HEK293 (cell line): ENCODE measurements around the gene CACNA1C.
A peak's percentile ranks its signal among the peaks of the same experiment; 100 is the strongest.

ENCODE experiments used
- CTCF ChIA-PET: fragments of 350-600 bp; formaldehyde crosslinking; extraction: SDS; loops from one replicate; lab custom pipeline; 2021; ENCODE audit warnings: antibody characterized with exemption; lab: Yijun Ruan, JAX
- POLR2A ChIA-PET: fragments of 300-600 bp; formaldehyde crosslinking; extraction: SDS; loops from one replicate; lab custom pipeline; 2020; ENCODE audit warnings: antibody characterized with exemption, inconsistent platforms; lab: Yijun Ruan, JAX
- H3K27ac ChIP-seq: fragments of 200-500 bp; sonication (Bioruptor generic); 2 replicates; pipeline ENCODE4 v1.5.1; 2014; ENCODE audit warnings: low read depth, low read length, control low read depth, inconsistent platforms; ENCODE audit errors: extremely low read depth
- H3K36me3 ChIP-seq, 2 experiments: fragments of 200-500 bp in 1 of 2; sonication (Bioruptor generic) in 1 of 2; 1 replicate in 1 of 2; 2 replicates in 1 of 2; pipeline ENCODE4 v1.5.1; 2014 to 2017; ENCODE audit warnings: inconsistent platforms in 2 of 2, low read length in 2 of 2; ENCODE audit not compliant: control insufficient read depth in 2 of 2, insufficient read depth in 1 of 2
- H3K4me1 ChIP-seq: fragments of 200-500 bp; sonication (Bioruptor generic); 2 replicates; pipeline ENCODE4 v1.5.1; 2014; ENCODE audit warnings: mild to moderate bottlenecking, low read length, inconsistent platforms; ENCODE audit not compliant: control insufficient read depth, insufficient read depth
- H3K4me3 ChIP-seq: 2 replicates; pipeline ENCODE4 v1.5.1; 2011; ENCODE audit warnings: low read depth, mild to moderate bottlenecking, control low read depth, low read length, moderate library complexity
- H3K9me3 ChIP-seq: fragments of 200-500 bp; sonication (Bioruptor generic); 2 replicates; pipeline ENCODE4 v1.5.1; 2014; ENCODE audit warnings: low read depth, low read length, inconsistent platforms; ENCODE audit not compliant: control insufficient read depth, insufficient read depth
- CTCF ChIP-seq: fragments of 450-650 bp; formaldehyde crosslinking; IDR thresholded peaks from 2 replicates; pipeline ENCODE4 v1.5.1; 2016; ENCODE audit warnings: missing biosample characterization, missing genetic modification characterization
- EGR2 ChIP-seq: fragments of 450-650 bp; formaldehyde crosslinking; IDR thresholded peaks from 2 replicates; pipeline ENCODE4 v1.5.1; 2016; ENCODE audit warnings: low read depth, missing biosample characterization, missing genetic modification characterization
- FEZF1 ChIP-seq: fragments of 450-650 bp; formaldehyde crosslinking; IDR thresholded peaks from 2 replicates; pipeline ENCODE4 v1.5.1; 2016; ENCODE audit warnings: missing biosample characterization, missing genetic modification characterization
- KLF1 ChIP-seq: fragments of 450-650 bp; formaldehyde crosslinking; IDR thresholded peaks from 2 replicates; pipeline ENCODE4 v1.5.1; 2016; ENCODE audit warnings: missing biosample characterization, missing genetic modification characterization
- KLF10 ChIP-seq: fragments of 450-650 bp; IDR thresholded peaks from 2 replicates; pipeline ENCODE4 v1.5.1; 2018; ENCODE audit warnings: missing biosample characterization, mild to moderate bottlenecking, missing genetic modification characterization
- KLF16 ChIP-seq: fragments of 450-650 bp; formaldehyde crosslinking; IDR thresholded peaks from 2 replicates; pipeline ENCODE4 v1.5.1; 2017; ENCODE audit warnings: missing biosample characterization, missing genetic modification characterization
- OSR2 ChIP-seq: fragments of 450-650 bp; formaldehyde crosslinking; IDR thresholded peaks from 2 replicates; pipeline ENCODE4 v1.5.1; 2016; ENCODE audit warnings: missing biosample characterization, missing genetic modification characterization
- PRDM1 ChIP-seq: fragments of 450-650 bp; formaldehyde crosslinking; IDR thresholded peaks from 2 replicates; pipeline ENCODE4; 2016; ENCODE audit warnings: missing biosample characterization, missing genetic modification characterization
- PRDM2 ChIP-seq: fragments of 450-650 bp; formaldehyde crosslinking; IDR thresholded peaks from 2 replicates; pipeline ENCODE4 v1.5.1; 2016; ENCODE audit warnings: missing biosample characterization, missing genetic modification characterization, borderline replicate concordance
- SCRT1 ChIP-seq: fragments of 450-650 bp; formaldehyde crosslinking; IDR thresholded peaks from 2 replicates; pipeline ENCODE4 v1.5.1; 2016; ENCODE audit warnings: missing biosample characterization, missing genetic modification characterization, borderline replicate concordance
- SCRT2 ChIP-seq: fragments of 450-650 bp; formaldehyde crosslinking; IDR thresholded peaks from 2 replicates; pipeline ENCODE4 v1.5.1; 2016; ENCODE audit warnings: missing biosample characterization, missing genetic modification characterization
- ZBTB20 ChIP-seq: fragments of 450-650 bp; formaldehyde crosslinking; IDR thresholded peaks from 2 replicates; pipeline ENCODE4 v1.5.1; 2016; ENCODE audit warnings: missing biosample characterization, missing genetic modification characterization
- ZNF169 ChIP-seq: fragments of 450-650 bp; formaldehyde crosslinking; IDR thresholded peaks from 2 replicates; pipeline ENCODE4 v1.5.1; 2016; ENCODE audit warnings: missing biosample characterization, missing genetic modification characterization
- ZNF239 ChIP-seq: fragments of 450-650 bp; formaldehyde crosslinking; IDR thresholded peaks from 2 replicates; pipeline ENCODE4 v1.5.1; 2016; ENCODE audit warnings: missing biosample characterization, missing genetic modification characterization
- ZNF266 ChIP-seq: fragments of 450-650 bp; formaldehyde crosslinking; IDR thresholded peaks from 2 replicates; pipeline ENCODE4 v1.5.1; 2016; ENCODE audit warnings: missing biosample characterization, missing genetic modification characterization, low read depth
- ZNF280C ChIP-seq: fragments of 450-650 bp; formaldehyde crosslinking; IDR thresholded peaks from 2 replicates; pipeline ENCODE4 v1.5.1; 2016; ENCODE audit warnings: missing biosample characterization, missing genetic modification characterization
- ZNF280D ChIP-seq: fragments of 450-650 bp; formaldehyde crosslinking; IDR thresholded peaks from 2 replicates; pipeline ENCODE4 v1.5.1; 2016; ENCODE audit warnings: missing biosample characterization, missing genetic modification characterization
- ZNF707 ChIP-seq: fragments of 450-650 bp; formaldehyde crosslinking; IDR thresholded peaks from 2 replicates; pipeline ENCODE4 v1.5.1; 2016; ENCODE audit warnings: missing biosample characterization, missing genetic modification characterization
- ZNF792 ChIP-seq: fragments of 450-650 bp; formaldehyde crosslinking; IDR thresholded peaks from 2 replicates; pipeline ENCODE4 v1.5.1; 2016; ENCODE audit warnings: missing biosample characterization, missing genetic modification characterization

The CACNA1C gene

GRCh38 chr12:2145433-2145998 is 92.7 kb downstream of the CACNA1C start:
- Histone ChIP-seq H3K36me3 (no peaks in the 10 kb centered on the region), H3K4me1 (peaks cover 9% of the 10 kb centered on the region; the same call in 1 of the 2 replicates), H3K27ac (no peak overlapping the region), H3K4me3 (no peak overlapping the region)
- ChIA-PET POLR2A (no interaction called here), CTCF (interaction anchor here (1.0 kb wide), 1 partner anchor 139 kb away, joined by 3 read pairs; no protein-coding TSS in a partner anchor)
- TF ChIP-seq SCRT1 (peak; percentile 66; the same call in 1 of the 2 replicates), ZNF169 (tag by site-specific recombination) (no peak), ZNF792 (tag by site-specific recombination) (no peak), KLF10 (no peak), ZNF239 (tag by site-specific recombination) (no peak), FEZF1 (peak; percentile 49; the same call in 1 of the 2 replicates), SCRT2 (0 out of 2 replicates have a peak, but pooled peaks have one; percentile 13)
- TF ChIP-seq, all 188 proteins: peak for 3
- H3K9me3 ChIP-seq = no peaks in the 10 kb centered on the region

GRCh38 chr12:2147335-2147734 is 94.5 kb downstream of the CACNA1C start:
- peak; percentile 36; the same call in 1 of the 2 replicates for TF ChIP-seq SCRT1
- TF ChIP-seq KLF1 (tag by site-specific recombination) = no peak
- TF ChIP-seq SCRT2 = peak; percentile 64
- no peak for TF ChIP-seq ZNF280D (tag by site-specific recombination)
- TF ChIP-seq OSR2 (tag by site-specific recombination) = no peak
- TF ChIP-seq PRDM1 = peak; percentile 70
- TF ChIP-seq ZNF707 (tag by site-specific recombination) = no peak
- TF ChIP-seq EGR2 (tag by site-specific recombination) = no peak
- TF ChIP-seq ZNF266 (tag by site-specific recombination) = no peak
- TF ChIP-seq, all 188 proteins: peak for 3
- no peaks in the 10 kb centered on the region for H3K9me3 ChIP-seq
- ChIA-PET CTCF (interaction anchor here (0.6 kb wide), 1 partner anchor 1849 kb away, joined by 3 read pairs; no protein-coding TSS in a partner anchor), POLR2A (no interaction called here)
- H3K27ac ChIP-seq = no peak overlapping the region
- H3K4me1 ChIP-seq = peaks cover 9% of the 10 kb centered on the region; the same call in 1 of the 2 replicates
- no peaks in the 10 kb centered on the region for H3K36me3 ChIP-seq
- no peak overlapping the region for H3K4me3 ChIP-seq

- Histone ChIP-seq H3K4me1 (peaks cover 9% of the 10 kb centered on the region; the same call in 1 of the 2 replicates), H3K27ac (no peak overlapping the region), H3K36me3 (no peaks in the 10 kb centered on the region), H3K4me3 (no peak overlapping the region), H3K9me3 (no peaks in the 10 kb centered on the region)
- ChIA-PET CTCF (interaction anchor here (1.7 kb wide), 1 partner anchor 434 kb away, joined by 5 read pairs; no protein-coding TSS in a partner anchor), POLR2A (no interaction called here)
- TF ChIP-seq ZBTB20 (tag by site-specific recombination) (no peak), PRDM2 (tag by site-specific recombination) (no peak), ZNF280C (tag by site-specific recombination) (no peak), CTCF (no peak), KLF16 (tag by site-specific recombination) (no peak)
Measured at GRCh38 chr12:2149091-2149490, 96.3 kb downstream of the CACNA1C start.
